Liver (tissue), 3 donors: Measurements from ENCODE around the gene CNKSR1.

Experiments used
- ATF3 ChIP-seq: IDR thresholded peaks from 2 replicates; pipeline ENCODE4 v1.6.1; 2016; ENCODE audit warnings: antibody characterized with exemption
- CTCF ChIP-seq: fragments of 150-350 bp; IDR thresholded peaks from 2 replicates; pipeline ENCODE4 v1.5.1; 2017; ENCODE audit warnings: improper control_type of control experiment, low read depth, low read length; ENCODE audit not compliant: missing input control
- GABPA ChIP-seq, 2 donors: IDR thresholded peaks in 1 of 2; conservative IDR thresholded peaks in 1 of 2; 2 replicates each; pipeline ENCODE4 v1.6.1; 2016; ENCODE audit warnings: antibody characterized with exemption in 2 of 2, mild to moderate bottlenecking in 1 of 2, moderate library complexity in 1 of 2
- JUND ChIP-seq, 2 donors: IDR thresholded peaks; 2 replicates each; pipeline ENCODE4 v1.6.1; 2016; ENCODE audit warnings: antibody characterized with exemption in 2 of 2
- RAD21 ChIP-seq, 2 donors: IDR thresholded peaks; 2 replicates each; pipeline ENCODE4 v1.6.1; 2016; ENCODE audit warnings: antibody characterized with exemption in 2 of 2, mild to moderate bottlenecking in 2 of 2
- REST ChIP-seq: IDR thresholded peaks from 2 replicates; pipeline ENCODE4 v1.6.1; 2016; ENCODE audit warnings: antibody characterized with exemption, mild to moderate bottlenecking
- SP1 ChIP-seq: IDR thresholded peaks from 2 replicates; pipeline ENCODE4 v1.6.1; 2018; ENCODE audit warnings: antibody characterized with exemption, mild to moderate bottlenecking
- TAF1 ChIP-seq: conservative IDR thresholded peaks from 2 replicates; pipeline ENCODE4 v1.6.1; 2016; ENCODE audit warnings: antibody characterized with exemption, mild to moderate bottlenecking
- YY1 ChIP-seq: IDR thresholded peaks from 2 replicates; pipeline ENCODE4 v1.6.1; 2016; ENCODE audit warnings: antibody characterized with exemption, mild to moderate bottlenecking
- TF ChIP-seq, protein P1 (sequence below): IDR thresholded peaks from 2 replicates; pipeline ENCODE4 v1.6.1; 2016; ENCODE audit warnings: antibody characterized with exemption
- donor health status: healthy.
- donor health status: healthy.

DNA sequence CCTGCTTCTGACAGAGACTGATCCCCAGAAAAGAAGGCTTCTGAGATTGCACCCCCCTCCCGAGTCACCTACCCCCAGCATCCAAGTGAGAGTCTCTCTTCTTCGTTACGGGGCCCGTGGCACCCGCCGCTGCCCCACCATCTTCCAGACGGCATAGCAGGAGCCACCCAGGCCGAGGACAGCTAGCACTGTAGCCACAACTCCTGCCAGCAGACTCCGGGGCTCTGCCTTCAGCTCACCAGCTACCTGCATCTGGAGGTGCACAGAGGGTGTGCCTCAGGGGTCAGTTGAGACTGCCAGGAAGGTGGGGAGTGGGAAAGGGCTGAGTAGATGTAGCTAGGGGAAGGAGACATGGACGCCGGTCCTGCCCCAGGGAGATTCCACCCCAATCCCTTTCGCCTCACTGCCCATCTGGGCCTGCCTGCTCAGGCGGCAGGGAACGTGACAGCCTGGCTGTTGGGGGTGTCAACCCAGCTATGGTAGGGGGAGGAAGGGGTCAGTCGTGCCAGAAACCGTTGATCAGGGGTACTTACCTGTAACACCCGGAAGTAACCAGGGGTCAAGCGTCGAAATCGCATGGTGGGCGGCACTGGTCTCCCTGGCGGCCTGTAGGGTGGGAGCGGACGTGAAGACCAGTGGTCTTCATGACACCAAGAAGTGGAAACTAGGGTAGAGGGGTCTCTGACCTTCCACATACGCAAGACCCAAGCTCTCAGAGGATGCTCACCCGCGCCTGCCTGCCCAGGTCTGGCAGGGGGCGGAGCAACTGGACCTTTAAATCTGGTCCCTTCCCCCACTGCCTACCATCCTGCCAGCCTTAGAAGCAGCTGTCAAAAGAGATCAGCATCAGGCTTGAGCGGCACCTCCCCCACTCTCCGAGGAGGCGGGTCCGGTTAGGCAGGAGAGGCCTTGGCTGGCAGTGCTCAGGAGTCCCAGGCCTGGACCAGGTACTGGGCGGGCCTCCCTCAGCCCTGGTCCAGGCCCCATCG lies 5.9 kb upstream of the CNKSR1 start, which contains the start of gene ZNF593OS:
- TF ChIP-seq CTCF (no peak), TAF1 (no peak), SP1 (no peak), ATF3 (no peak), REST (no peak), YY1 (no peak), RAD21 (IDR thresholded peaks at IDR 0.05) (no peak), JUND (IDR thresholded peaks at IDR 0.05) (no peak), GABPA (IDR thresholded peaks at IDR 0.05 in 1 of 2, conservative IDR thresholded peaks at IDR 0.05 in 1 of 2) (no peak)
- TF ChIP-seq, protein P1, sequence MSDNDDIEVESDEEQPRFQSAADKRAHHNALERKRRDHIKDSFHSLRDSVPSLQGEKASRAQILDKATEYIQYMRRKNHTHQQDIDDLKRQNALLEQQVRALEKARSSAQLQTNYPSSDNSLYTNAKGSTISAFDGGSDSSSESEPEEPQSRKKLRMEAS, result no peak
